GM12891 (cell line): Measurements from ENCODE around the gene SNCB.

Source experiments
- POLR2A ChIP-seq: IDR thresholded peaks from 2 replicates; pipeline ENCODE4 v1.6.1; 2011; ENCODE audit warnings: low read depth, low read length, control low read depth
- POLR2AphosphoS5 ChIP-seq: IDR thresholded peaks from 2 replicates; pipeline ENCODE4 v1.6.1; 2011; ENCODE audit warnings: low read depth, low read length, control low read depth
- TAF1 ChIP-seq: IDR thresholded peaks from 2 replicates; pipeline ENCODE4 v1.6.1; 2011; ENCODE audit warnings: low read depth, low read length, control low read depth

- TF ChIP-seq POLR2AphosphoS5, result no peak
- TF ChIP-seq POLR2A, result no peak
- TF ChIP-seq TAF1, result no peak
Measured at GRCh38 chr5:176656467-176656990, 26.2 kb upstream of the SNCB start.
